Muscle layer of duodenum (tissue), 2 donors: ENCODE results near the gene KCTD12.

Source experiments
- H3K27ac ChIP-seq: one replicate; pipeline ENCODE4 v1.7.0; 2013; ENCODE audit warnings: mild to moderate bottlenecking, low read length
- H3K27me3 ChIP-seq: one replicate; pipeline ENCODE4 v1.7.0; 2013; ENCODE audit warnings: low read depth, mild to moderate bottlenecking, control low read depth, low read length
- H3K36me3 ChIP-seq, 2 donors: one replicate each; pipeline ENCODE4 v1.7.0; 2013; ENCODE audit warnings: low read length in 2 of 2, control low read depth in 1 of 2, mild to moderate bottlenecking in 1 of 2; ENCODE audit not compliant: insufficient read depth in 2 of 2, control insufficient read depth in 1 of 2
- H3K4me1 ChIP-seq, 2 donors: one replicate each; pipeline ENCODE4 v1.7.0; 2013; ENCODE audit warnings: low read length in 2 of 2, mild to moderate bottlenecking in 2 of 2, control low read depth in 1 of 2, moderate library complexity in 1 of 2; ENCODE audit not compliant: insufficient read depth in 2 of 2, control insufficient read depth in 1 of 2
- H3K4me3 ChIP-seq, 2 donors: one replicate each; pipeline ENCODE4 v1.7.0; 2013; ENCODE audit warnings: low read length in 2 of 2, low read depth in 1 of 2, mild to moderate bottlenecking in 1 of 2
- H3K9me3 ChIP-seq, 2 donors: one replicate each; pipeline ENCODE4 v1.7.0; 2013; ENCODE audit warnings: low read length in 2 of 2, control low read depth in 1 of 2, mild to moderate bottlenecking in 1 of 2; ENCODE audit not compliant: control insufficient read depth in 1 of 2
- donor health status: healthy.

KCTD12 gene

GRCh38 chr13:76832258-76832988 lies 53.8 kb downstream of the KCTD12 start:
- Histone ChIP-seq H3K27ac (no peak overlapping the region), H3K36me3 (no peaks in the 10 kb centered on the region), H3K27me3 (no peaks in the 10 kb centered on the region), H3K4me1 (peaks cover 0 to 5% of the 10 kb centered on the region in 2 donors), H3K9me3 (no peaks in the 10 kb centered on the region), H3K4me3 (no peak overlapping the region)

GRCh38 chr13:76830805-76831204 lies 55.4 kb downstream of the KCTD12 start:
- Histone ChIP-seq H3K4me1 (peaks cover 4 to 5% of the 10 kb centered on the region in 2 donors), H3K27ac (no peak overlapping the region), H3K4me3 (no peak overlapping the region), H3K9me3 (no peaks in the 10 kb centered on the region), H3K36me3 (no peaks in the 10 kb centered on the region), H3K27me3 (no peaks in the 10 kb centered on the region)
